IMR-90 (cell line): Measurements from ENCODE around the gene ENTREP3. TPM values are rescaled to one million over a fixed set of nuclear protein-coding genes. Genes with fewer than 3 reads are reported as not detected.

Experiments
- ATAC-seq: fragments of 200-7000 bp; cut with Tn5 transposase; 2 replicates; pipeline ENCODE4 v1.9.1; 2020; ENCODE audit warnings: low read depth, mild to moderate bottlenecking, moderate library complexity
- BruUV-seq: library from RNA; stranded (reverse); fragments of 400-500 nt; replicated peaks from 2 replicates; lab custom pipeline; 2021; lab: Mats Ljungman, UMichigan
- CTCF ChIA-PET: fragments of 300-600 bp; formaldehyde crosslinking; extraction: SDS; loops from one replicate; lab custom pipeline; 2021; ENCODE audit warnings: antibody characterized with exemption; lab: Yijun Ruan, JAX
- POLR2A ChIA-PET: fragments of 300-600 bp; sonication (Branson Sonifier 250); formaldehyde crosslinking; loops from one replicate; lab custom pipeline; 2022; ENCODE audit warnings: antibody characterized with exemption; ENCODE audit not compliant: unreplicated experiment; lab: Charles Lee
- DNase-seq: peaks from one replicate; pipeline ENCODE4 v3.0.0; 2013
- H2AFZ ChIP-seq: replicated peaks from 2 replicates; pipeline ENCODE3; 2013; ENCODE audit warnings: low read length, mild to moderate bottlenecking; ENCODE audit not compliant: poor library complexity
- H2AK5ac ChIP-seq: 2 replicates; pipeline ENCODE4 v1.6.1; 2013; ENCODE audit warnings: low read depth, low read length, inconsistent platforms
- H2AK9ac ChIP-seq: replicated peaks from 2 replicates; pipeline ENCODE3; 2013; ENCODE audit warnings: mild to moderate bottlenecking, low read depth, low read length, moderate library complexity; ENCODE audit not compliant: poor library complexity
- H2BK120ac ChIP-seq: 2 replicates; pipeline ENCODE4 v1.6.1; 2013; ENCODE audit warnings: low read depth, low read length, inconsistent platforms
- H2BK15ac ChIP-seq: 3 replicates; pipeline ENCODE4 v1.6.1; 2013; ENCODE audit warnings: low read depth, low read length, inconsistent platforms
- H2BK20ac ChIP-seq: 2 replicates; pipeline ENCODE4 v1.6.1; 2013; ENCODE audit warnings: low read depth, mild to moderate bottlenecking, inconsistent platforms, low read length, moderate library complexity
- H2BK5ac ChIP-seq: 2 replicates; pipeline ENCODE4 v1.6.1; 2013; ENCODE audit warnings: mild to moderate bottlenecking, low read depth, low read length, inconsistent platforms; ENCODE audit not compliant: poor library complexity, severe bottlenecking
- H3K14ac ChIP-seq: replicated peaks from 2 replicates; pipeline ENCODE4 v1.6.1; 2013; ENCODE audit warnings: low read depth, low read length, inconsistent platforms
- H3K18ac ChIP-seq: 2 replicates; pipeline ENCODE4 v1.6.1; 2013; ENCODE audit warnings: low read depth, low read length, control low read depth
- H3K23ac ChIP-seq: 2 replicates; pipeline ENCODE4 v1.6.1; 2013; ENCODE audit warnings: low read depth, low read length, inconsistent platforms
- H3K27ac ChIP-seq: 2 replicates; pipeline ENCODE4 v1.5.1; 2013; ENCODE audit warnings: mild to moderate bottlenecking, control low read depth, low read length; ENCODE audit not compliant: insufficient read depth
- H3K27me3 ChIP-seq: 2 replicates; pipeline ENCODE4 v1.6.1; 2013; ENCODE audit warnings: low read length; ENCODE audit not compliant: control insufficient read depth, insufficient read depth
- H3K36me3 ChIP-seq: 2 replicates; pipeline ENCODE4 v1.6.1; 2013; ENCODE audit warnings: low read length, mixed read lengths; ENCODE audit not compliant: control insufficient read depth, insufficient read depth
- H3K4ac ChIP-seq: 2 replicates; pipeline ENCODE4 v1.6.1; 2013; ENCODE audit warnings: low read depth, low read length, inconsistent platforms
- H3K4me1 ChIP-seq: 2 replicates; pipeline ENCODE4 v1.6.1; 2013; ENCODE audit warnings: low read length, mixed read lengths; ENCODE audit not compliant: control insufficient read depth, insufficient read depth
- H3K4me2 ChIP-seq: 2 replicates; pipeline ENCODE4 v1.6.1; 2013; ENCODE audit warnings: low read depth, mild to moderate bottlenecking, control low read depth, low read length, moderate library complexity
- H3K4me3 ChIP-seq: 2 replicates; pipeline ENCODE4 v1.5.1; 2013; ENCODE audit warnings: low read depth, mild to moderate bottlenecking, control low read depth, low read length, moderate library complexity; ENCODE audit not compliant: insufficient read depth
- H3K56ac ChIP-seq: 2 replicates; pipeline ENCODE4 v1.6.1; 2013; ENCODE audit warnings: low read length, inconsistent platforms; ENCODE audit not compliant: insufficient read depth; ENCODE audit errors: extremely low read depth
- H3K79me1 ChIP-seq, 2 experiments: 2 replicates each; pipeline ENCODE4 v1.6.1; 2013; ENCODE audit warnings: low read length in 2 of 2, inconsistent platforms in 1 of 2, low read depth in 1 of 2
- H3K9ac ChIP-seq: 2 replicates; pipeline ENCODE4 v1.6.1; 2013; ENCODE audit warnings: low read depth, low read length, control low read depth
- H3K9me1 ChIP-seq: 2 replicates; pipeline ENCODE4 v1.6.1; 2013; ENCODE audit warnings: low read length, inconsistent platforms; ENCODE audit not compliant: insufficient read depth
- H3K9me3 ChIP-seq: 2 replicates; pipeline ENCODE4 v1.6.1; 2013; ENCODE audit warnings: low read length; ENCODE audit not compliant: control insufficient read depth, insufficient read depth
- H4K20me1 ChIP-seq: 2 replicates; pipeline ENCODE4 v1.6.1; 2013; ENCODE audit warnings: low read length, inconsistent platforms; ENCODE audit not compliant: insufficient read depth
- H4K5ac ChIP-seq: 2 replicates; pipeline ENCODE4 v1.6.1; 2013; ENCODE audit warnings: mild to moderate bottlenecking, low read depth, low read length, control low read depth
- H4K8ac ChIP-seq, 2 experiments: 2 replicates each; pipeline ENCODE4 v1.6.1; 2013; ENCODE audit warnings: low read depth in 2 of 2, low read length in 2 of 2, control low read depth in 1 of 2, inconsistent platforms in 1 of 2
- H4K91ac ChIP-seq: 2 replicates; pipeline ENCODE4 v1.6.1; 2013; ENCODE audit warnings: low read depth, low read length, inconsistent platforms; ENCODE audit not compliant: insufficient read depth
- CEBPB ChIP-seq: IDR thresholded peaks from 2 replicates; pipeline ENCODE4 v1.6.1; 2012; ENCODE audit warnings: low read depth, low read length, improper control_type of control experiment
- CTCF ChIP-seq: conservative IDR thresholded peaks from 2 replicates; pipeline ENCODE4 v1.5.1; 2012; ENCODE audit warnings: mild to moderate bottlenecking, low read depth, low read length, improper control_type of control experiment
- FOS ChIP-seq: fragments of 150-350 bp; IDR thresholded peaks from 2 replicates; pipeline ENCODE4 v1.6.1; 2016; ENCODE audit warnings: low read depth, low read length
- MAZ ChIP-seq: IDR thresholded peaks from 2 replicates; pipeline ENCODE4 v1.6.1; 2012; ENCODE audit warnings: low read depth, mild to moderate bottlenecking, low read length, improper control_type of control experiment, moderate library complexity, borderline replicate concordance
- RAD21 ChIP-seq: IDR thresholded peaks from 2 replicates; pipeline ENCODE4 v1.6.1; 2012; ENCODE audit warnings: low read length, improper control_type of control experiment
- RCOR1 ChIP-seq: IDR thresholded peaks from 2 replicates; pipeline ENCODE4 v1.6.1; 2012; ENCODE audit warnings: mild to moderate bottlenecking, low read length, improper control_type of control experiment; ENCODE audit not compliant: insufficient replicate concordance
- RFX5 ChIP-seq: IDR thresholded peaks from 2 replicates; pipeline ENCODE4 v1.8.0; 2012; ENCODE audit warnings: low read depth, mild to moderate bottlenecking, low read length, moderate library complexity
- WGBS, 2 experiments: methylation state at CpG; one replicate each; pipeline versions ENCODE4 v1.1.5 to v1.1.7; 2013; ENCODE audit warnings: missing lambda C conversion rate in 2 of 2; ENCODE audit not compliant: insufficient read length in 1 of 2; ENCODE audit errors: extremely low coverage in 2 of 2; 5-methylcytosine and 5-hydroxymethylcytosine counted together
- dilution Hi-C: fragments of 300-500 bp; cut with HindIII; formaldehyde crosslinking; loops from one replicate; pipeline ENCODE4 v1.14.3; 2018; ENCODE audit warnings: low sequenced_read_pairs; ENCODE audit not compliant: unreplicated experiment
- in situ Hi-C: fragments of 300-500 bp; cut with MboI; formaldehyde crosslinking; loops from 3 replicates; pipeline ENCODE4 v1.14.3; 2019; ENCODE audit warnings: low sequenced_read_pairs, inconsistent platforms, mixed read lengths
- intact Hi-C: fragments of 100-400 bp; cut with micrococcal nuclease; formaldehyde crosslinking; loops from 2 replicates; pipeline ENCODE4 v1.10.0; 2022
- polyA plus RNA-seq, 3 experiments: library from polyadenylated mRNA; depleted of rRNA; stranded (reverse); fragments of >200 nt; gene quantifications; 2 replicates each; pipeline ENCODE4 v1.2.3, GENCODE V29; 2012; ENCODE audit warnings: low replicate concordance in 1 of 3
- total RNA-seq: library from RNA; depleted of rRNA; stranded (reverse); fragments of >200 nt; gene quantifications from 2 replicates; pipeline ENCODE4 v1.2.3, GENCODE V29; 2012
- TF ChIP-seq, protein P1 (sequence below): fragments of 150-350 bp; IDR thresholded peaks from 2 replicates; pipeline ENCODE4 v1.6.1; 2017; ENCODE audit warnings: mild to moderate bottlenecking, antibody characterized with exemption, low read length, low read depth

The ENTREP3 gene
- total and polyA plus RNA-seq, 2 of the 4 experiments (the other 2 are of a cell fraction) = 1.4 to 23.8 TPM

GRCh38 chr1:155253797-155254196, 1.5 kb downstream of the ENTREP3 start:
- Histone ChIP-seq H3K9me3 (no peaks in the 10 kb centered on the region), H2AK9ac (peak overlapping the region; percentile 99), H3K56ac (0 out of 2 replicates have a peak overlapping the region, but pooled peaks have one; percentile 10), H3K4me3 (peak overlapping the region; percentile 71), H3K4me1 (peaks cover 17% of the 10 kb centered on the region), H2BK5ac (no peak overlapping the region), H4K20me1 (no peaks in the 10 kb centered on the region), H3K36me3 (peaks cover 15% of the 10 kb centered on the region), H3K23ac (peak overlapping the region; percentile 94), H3K27ac (peak overlapping the region; percentile 71; the same call in 1 of the 2 replicates), H2BK120ac (no peak overlapping the region), H3K9me1 (peaks cover 4% of the 10 kb centered on the region; the same call in 1 of the 2 replicates), H3K27me3 (no peaks in the 10 kb centered on the region), H2AK5ac (peak overlapping the region; percentile 97), H2BK20ac (no peak overlapping the region), H3K79me1 (peaks cover 12 to 42% of the 10 kb centered on the region in 2 experiments), H4K5ac (no peak overlapping the region), H4K91ac (no peak overlapping the region), H2BK15ac (no peak overlapping the region), H4K8ac (peak overlapping the region; percentile 17 to 87; a peak in 2 of 4 replicates), H3K14ac (peak overlapping the region; percentile 71), H3K4ac (peak overlapping the region; percentile 92), H2AFZ (peak overlapping the region; percentile 98), H3K18ac (no peak overlapping the region), H3K9ac (peak overlapping the region; percentile 73), H3K4me2 (peak overlapping the region; percentile 100)
- in situ Hi-C loops (no loop called here), dilution Hi-C loops (no loop called here), intact Hi-C loops (loop anchor here (5.0 kb wide), 1 partner anchor 339 kb away; no protein-coding TSS in a partner anchor)
- CTCF ChIA-PET = no interaction called here
- TF ChIP-seq CEBPB (no peak), MAZ (peak; percentile 22; the same call in 1 of the 2 replicates), RCOR1 (no peak), RFX5 (no peak), RAD21 (no peak), FOS (no peak), CTCF (no peak)
- TF ChIP-seq, protein P1, sequence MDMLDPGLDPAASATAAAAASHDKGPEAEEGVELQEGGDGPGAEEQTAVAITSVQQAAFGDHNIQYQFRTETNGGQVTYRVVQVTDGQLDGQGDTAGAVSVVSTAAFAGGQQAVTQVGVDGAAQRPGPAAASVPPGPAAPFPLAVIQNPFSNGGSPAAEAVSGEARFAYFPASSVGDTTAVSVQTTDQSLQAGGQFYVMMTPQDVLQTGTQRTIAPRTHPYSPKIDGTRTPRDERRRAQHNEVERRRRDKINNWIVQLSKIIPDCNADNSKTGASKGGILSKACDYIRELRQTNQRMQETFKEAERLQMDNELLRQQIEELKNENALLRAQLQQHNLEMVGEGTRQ = no peak
- ATAC-seq (no peak), DNase-seq (peak; percentile 21)
- 100% methylated on average over 1 of the region's 5 CpGs; no CpG with 5 or more reads in 1 of the 2 experiments for WGBS, 2 experiments
- POLR2A ChIA-PET = no interaction called here
- BruUV-seq = no TSS peak
